Measurements from ENCODE around the gene ZNF358.

GRCh38 chr19:7482584-7483439, 33.1 kb upstream of the ZNF358 start:
- TF ChIP-seq CTCF (CRISPR knock-in tag; IDR thresholded peaks at IDR 0.05) (no peak), ZNF274 (CRISPR knock-in tag; IDR thresholded peaks at IDR 0.05) (no peak), POLR2A (IDR thresholded peaks at IDR 0.05; ENCODE audit: insufficient read depth in 1 of 2, low read depth in 2 of 2, low read length in 2 of 2) (no peak), KLF12 (CRISPR knock-in tag; IDR thresholded peaks at IDR 0.05; ENCODE audit: borderline replicate concordance) (no peak), ZNF580 (CRISPR knock-in tag; IDR thresholded peaks at IDR 0.05; ENCODE audit: borderline replicate concordance, low read depth) (no peak), ZNF484 (CRISPR knock-in tag; IDR thresholded peaks at IDR 0.05; ENCODE audit: borderline replicate concordance, low read depth) (no peak), ZFP91 (CRISPR knock-in tag; IDR thresholded peaks at IDR 0.05; ENCODE audit: borderline replicate concordance) (no peak), NBN (conservative IDR thresholded peaks at IDR 0.05) (no peak)

Data from HepG2 (cell line).